Measurements from ENCODE around the gene INHA. TPM values are rescaled to one million over a fixed set of nuclear protein-coding genes. Genes with fewer than 3 reads are reported as not detected.
A peak's percentile ranks its signal among the peaks of the same experiment; 100 is the strongest.

INHA gene
- total RNA-seq, 1 donor from 2014 or later, result 0.70 TPM

GRCh38 chr2:219557791-219558785 is 14.0 kb upstream of the INHA start:
- no peak for DNase-seq (ENCODE audit: low read depth)

GRCh38 chr2:219559156-219559915 is 12.8 kb upstream of the INHA start:
- DNase-seq (ENCODE audit: low read depth), result no peak

GRCh38 chr2:219560037-219560892 is 11.8 kb upstream of the INHA start:
- DNase-seq (ENCODE audit: low read depth), result peak; percentile 40

GRCh38 chr2:219560893-219561178 is 11.3 kb upstream of the INHA start:
- DNase-seq (ENCODE audit: low read depth), result no peak

GRCh38 chr2:219561179-219562048 is 10.7 kb upstream of the INHA start:
- DNase-seq (ENCODE audit: low read depth), result no peak

GRCh38 chr2:219562049-219563020 is 9.8 kb upstream of the INHA start:
- no peak for DNase-seq (ENCODE audit: low read depth)

- no peak for DNase-seq (ENCODE audit: low read depth)
Measured at GRCh38 chr2:219563271-219563928, 8.7 kb upstream of the INHA start.

- DNase-seq (ENCODE audit: low read depth), result no peak
Measured at GRCh38 chr2:219565130-219566080, 6.7 kb upstream of the INHA start.

- DNase-seq (ENCODE audit: low read depth), result no peak
Measured at GRCh38 chr2:219566640-219567039, 5.5 kb upstream of the INHA start.

- DNase-seq (ENCODE audit: low read depth), result no peak
Measured at GRCh38 chr2:219567131-219567530, 5.0 kb upstream of the INHA start.

GRCh38 chr2:219567791-219568361 is 4.2 kb upstream of the INHA start:
- no peak for DNase-seq (ENCODE audit: low read depth)

- DNase-seq (ENCODE audit: low read depth), result peak; percentile 92
Measured at GRCh38 chr2:219569041-219569440, 3.1 kb upstream of the INHA start.

GRCh38 chr2:219569635-219570034 is 2.5 kb upstream of the INHA start:
- DNase-seq (ENCODE audit: low read depth), result no peak

- DNase-seq (ENCODE audit: low read depth), result no peak
Measured at GRCh38 chr2:219570194-219570923, 1.8 kb upstream of the INHA start.

GRCh38 chr2:219570924-219571310 is 1.2 kb upstream of the INHA start:
- DNase-seq (ENCODE audit: low read depth), result no peak

GRCh38 chr2:219571311-219572236 is 536 bp upstream of the INHA start, which contains the start of gene OBSL1:
OBSL1 (minus strand) TSS chr2:219571539; CDS start chr2:219571232, 307 bp downstream.
- peak; percentile 58 for DNase-seq (ENCODE audit: low read depth)
